HCT116 (cell line): ENCODE data around the gene LTBP1. TPM values are rescaled to one million over a fixed set of nuclear protein-coding genes. Genes with fewer than 3 reads are reported as not detected.

Experiments
- ATAC-seq: fragments of 200-7000 bp; cut with Tn5 transposase; 2 replicates; pipeline ENCODE4 v1.9.1; 2020; ENCODE audit warnings: mild to moderate bottlenecking, moderate library complexity
- BruUV-seq: library from RNA; stranded (reverse); fragments of 400-500 nt; replicated peaks from 2 replicates; lab custom pipeline; 2021; lab: Mats Ljungman, UMichigan
- CTCF ChIA-PET: fragments of 300-600 bp; sonication (Branson Sonifier 250); formaldehyde crosslinking; loops from one replicate; lab custom pipeline; 2021; ENCODE audit warnings: antibody characterized with exemption; lab: Charles Lee
- POLR2A ChIA-PET: fragments of 300-600, 350-600 bp; sonication (Branson Sonifier 250); formaldehyde crosslinking; loops from one replicate; lab custom pipeline; 2021; ENCODE audit warnings: antibody characterized with exemption; lab: Charles Lee
- RAD21 ChIA-PET, 2 experiments: fragments of 300-600 bp; sonication (Branson Sonifier 250); formaldehyde crosslinking; loops; one replicate each; lab custom pipeline; 2023; ENCODE audit warnings: low total read pairs in 2 of 2; ENCODE audit not compliant: uncharacterized antibody in 2 of 2, unreplicated experiment in 2 of 2, low non-redundant PET in 1 of 2; lab: Charles Lee
- DNase-seq: peaks from one replicate; pipeline ENCODE4 v3.0.0-alpha.2; 2010; ENCODE audit warnings: low read depth, low spot score
- H2AFZ ChIP-seq: fragments of 200-600 bp; shearing (Covaris generic), sonication (generic); 2 replicates; pipeline ENCODE4 v1.6.1; 2017; ENCODE audit warnings: low read depth, mixed run types, mixed read lengths, antibody characterized with exemption, low read length; ENCODE audit not compliant: poor library complexity, severe bottlenecking
- H3K27ac ChIP-seq: 2 replicates; pipeline ENCODE4 v1.5.1; 2012; ENCODE audit warnings: low read depth, low read length
- H3K27me3 ChIP-seq: fragments of 200-600 bp; sonication (generic); 2 replicates; pipeline ENCODE4 v1.6.1; 2016; ENCODE audit warnings: mixed run types, low read length, mixed read lengths; ENCODE audit not compliant: insufficient read depth
- H3K36me3 ChIP-seq, 2 experiments: fragments of 200-500 bp in 1 of 2; fragments of 200-600 bp in 1 of 2; sonication (Bioruptor generic) in 1 of 2; sonication (generic) in 1 of 2; 2 replicates each; pipeline versions ENCODE4 v1.5.1 to v1.6.1; 2014 to 2016; ENCODE audit warnings: low read length in 2 of 2, inconsistent platforms in 1 of 2, mixed read lengths in 1 of 2, mixed run types in 1 of 2; ENCODE audit not compliant: insufficient read depth in 2 of 2, control insufficient read depth in 1 of 2
- H3K4me1 ChIP-seq, 2 experiments: fragments of 200-600 bp in 1 of 2; sonication (generic) in 1 of 2; 2 replicates each; pipeline versions ENCODE4 v1.5.1 to v1.6.1; 2012 to 2017; ENCODE audit warnings: low read length in 2 of 2, inconsistent platforms in 1 of 2, mild to moderate bottlenecking in 1 of 2, mixed read lengths in 1 of 2, mixed run types in 1 of 2, moderate library complexity in 1 of 2; ENCODE audit not compliant: insufficient read depth in 2 of 2, control insufficient read depth in 1 of 2
- H3K4me2 ChIP-seq: fragments of 200-600 bp; sonication (generic); 2 replicates; pipeline ENCODE4 v1.6.1; 2017; ENCODE audit warnings: mixed run types, low read length, mixed read lengths
- H3K4me3 ChIP-seq, 2 experiments: fragments of 200-600 bp in 1 of 2; sonication (generic) in 1 of 2; replicated peaks in 1 of 2; 2 replicates each; pipeline ENCODE4 v1.5.1; 2011 to 2016; ENCODE audit warnings: low read length in 2 of 2, control low read depth in 1 of 2, low read depth in 1 of 2, mild to moderate bottlenecking in 1 of 2, mixed read lengths in 1 of 2, mixed run types in 1 of 2
- H3K79me2 ChIP-seq: fragments of 200-600 bp; sonication (generic); 2 replicates; pipeline ENCODE4 v1.6.1; 2017; ENCODE audit warnings: mild to moderate bottlenecking, mixed run types, low read length, moderate library complexity, mixed read lengths; ENCODE audit not compliant: insufficient read depth
- H3K9ac ChIP-seq: fragments of 200-600 bp; sonication (generic); 2 replicates; pipeline ENCODE4 v1.6.1; 2016; ENCODE audit warnings: low read length, mixed read lengths
- H3K9me2 ChIP-seq: fragments of 200-600 bp; sonication (generic), shearing (Covaris generic); 2 replicates; pipeline ENCODE4 v1.6.1; 2017; ENCODE audit warnings: mixed run types, mild to moderate bottlenecking, moderate library complexity; ENCODE audit not compliant: insufficient read depth
- H3K9me3 ChIP-seq, 2 experiments: fragments of 200-500 bp in 1 of 2; fragments of 200-600 bp in 1 of 2; sonication (Bioruptor generic) in 1 of 2; sonication (generic) in 1 of 2; 2 replicates each; pipeline ENCODE4 v1.6.1; 2014 to 2017; ENCODE audit warnings: low read length in 2 of 2, mixed read lengths in 2 of 2, inconsistent platforms in 1 of 2, low read depth in 1 of 2, mild to moderate bottlenecking in 1 of 2, mixed run types in 1 of 2, moderate library complexity in 1 of 2; ENCODE audit not compliant: control insufficient read depth in 1 of 2, insufficient read depth in 1 of 2
- H4K20me1 ChIP-seq: fragments of 200-600 bp; sonication (generic), shearing (Covaris generic); 2 replicates; pipeline ENCODE4 v1.6.1; 2017; ENCODE audit warnings: mixed run types, mild to moderate bottlenecking, moderate library complexity; ENCODE audit not compliant: insufficient read depth
- CBX3 ChIP-seq: IDR thresholded peaks from 2 replicates; pipeline ENCODE4 v1.6.1; 2012; ENCODE audit warnings: low read depth
- CEBPB ChIP-seq: IDR thresholded peaks from 2 replicates; pipeline ENCODE4 v1.6.1; 2012; ENCODE audit warnings: low read depth
- ELF1 ChIP-seq: IDR thresholded peaks from 2 replicates; pipeline ENCODE4 v1.6.1; 2012; ENCODE audit warnings: low read depth, borderline replicate concordance
- EZH2phosphoT487 ChIP-seq: fragments of 200-600 bp; IDR thresholded peaks from 2 replicates; pipeline ENCODE4 v1.6.1; 2018; ENCODE audit warnings: antibody characterized with exemption, borderline replicate concordance
- POLR2A ChIP-seq: IDR thresholded peaks from 2 replicates; pipeline ENCODE4 v1.7.0; 2011; ENCODE audit warnings: borderline replicate concordance; ENCODE audit not compliant: insufficient read depth, insufficient read length; ENCODE audit errors: extremely low read depth
- POLR2AphosphoS5 ChIP-seq: IDR thresholded peaks from 2 replicates; pipeline ENCODE4 v1.6.1; 2011; ENCODE audit warnings: mild to moderate bottlenecking, low read depth, low read length, moderate library complexity
- SRF ChIP-seq: IDR thresholded peaks from 2 replicates; pipeline ENCODE4 v1.6.1; 2012; ENCODE audit warnings: low read depth
- TCF7L2 ChIP-seq: IDR thresholded peaks from 2 replicates; pipeline ENCODE4 v1.7.0; 2011; ENCODE audit warnings: borderline replicate concordance, inconsistent platforms; ENCODE audit not compliant: insufficient read depth, insufficient read length; ENCODE audit errors: extremely low read depth
- YY1 ChIP-seq: IDR thresholded peaks from 2 replicates; pipeline ENCODE4 v1.6.1; 2011; ENCODE audit warnings: low read length, low read depth, moderate library complexity, mild to moderate bottlenecking; ENCODE audit not compliant: insufficient replicate concordance; ENCODE audit errors: extremely low read depth
- ZNF274 ChIP-seq: fragments of 200-500 bp; sonication (Bioruptor generic); IDR thresholded peaks from 2 replicates; pipeline ENCODE4 v1.6.1; 2014; ENCODE audit warnings: mild to moderate bottlenecking, low read depth, low read length, inconsistent platforms
- intact Hi-C: fragments of 100-400 bp; cut with micrococcal nuclease; formaldehyde crosslinking; loops from 2 replicates; pipeline ENCODE4 v1.10.0; 2022
- total RNA-seq: library from RNA; stranded (reverse); gene quantifications from one replicate; pipeline ENCODE4 v1.2.1, GENCODE V29; 2021; ENCODE audit not compliant: unreplicated experiment
- TF ChIP-seq, protein P1 (sequence below): IDR thresholded peaks from 2 replicates; pipeline ENCODE4 v1.6.1; 2012
- TF ChIP-seq, protein P2 (sequence below), 3 experiments: fragments of 200-600 bp in 1 of 3; sonication (generic) in 1 of 3; IDR thresholded peaks in 2 of 3; conservative IDR thresholded peaks in 1 of 3; 2 replicates each; pipeline ENCODE4 v1.5.1; 2012 to 2017; ENCODE audit warnings: low read depth in 2 of 3, low read length in 2 of 3, antibody characterized with exemption in 1 of 3, borderline replicate concordance in 1 of 3, control low read depth in 1 of 3, mild to moderate bottlenecking in 1 of 3, mixed read lengths in 1 of 3, mixed run types in 1 of 3, moderate library complexity in 1 of 3; ENCODE audit not compliant: insufficient read depth in 1 of 3
- TF ChIP-seq, protein P3 (sequence below): IDR thresholded peaks from 2 replicates; pipeline ENCODE4 v1.6.1; 2011; ENCODE audit warnings: mild to moderate bottlenecking, low read length, moderate library complexity; ENCODE audit not compliant: insufficient replicate concordance; ENCODE audit errors: extremely low read depth

Gene LTBP1
- total RNA-seq, 1 experiment from 2014 or later: 5.1 TPM

DNA sequence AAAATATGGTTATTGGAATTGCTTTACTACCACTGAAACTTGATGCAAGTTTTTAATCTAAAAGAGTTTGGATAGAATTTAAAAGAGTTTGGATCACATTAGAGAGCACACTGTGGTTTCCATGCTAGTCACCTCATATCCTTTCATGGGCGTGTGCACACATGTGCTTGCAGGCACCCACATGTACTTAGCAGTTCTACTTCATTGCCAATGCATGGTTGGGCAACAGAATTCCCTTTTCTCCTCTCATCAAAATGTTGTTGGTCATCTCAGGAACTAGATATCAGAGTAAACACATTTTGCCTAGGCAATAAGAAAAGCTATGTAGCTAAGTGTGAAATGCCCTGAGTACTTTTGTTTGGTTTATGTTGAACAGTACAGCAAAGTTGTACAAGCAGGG lies 275.6 kb downstream of the LTBP1 start:
- H3K9me2 ChIP-seq: no peaks in the 10 kb centered on the region
- H3K4me2 ChIP-seq: no peak overlapping the region
- no peak overlapping the region for H2AFZ ChIP-seq
- no peaks in the 10 kb centered on the region for H3K79me2 ChIP-seq
- BruUV-seq: no TSS peak
- ChIA-PET RAD21 (no interaction called here), CTCF (no interaction called here), POLR2A (no interaction called here)
- no peaks in the 10 kb centered on the region for H4K20me1 ChIP-seq
- H3K9me3 ChIP-seq: no peaks in the 10 kb centered on the region
- H3K27me3 ChIP-seq: no peaks in the 10 kb centered on the region
- no peaks in the 10 kb centered on the region for H3K4me1 ChIP-seq
- ATAC-seq (no peak), DNase-seq (no peak)
- H3K27ac ChIP-seq: no peak overlapping the region
- no peak for TF ChIP-seq CBX3
- no peak for TF ChIP-seq SRF
- TF ChIP-seq ELF1: no peak
- TF ChIP-seq POLR2AphosphoS5: no peak
- TF ChIP-seq, protein P1, sequence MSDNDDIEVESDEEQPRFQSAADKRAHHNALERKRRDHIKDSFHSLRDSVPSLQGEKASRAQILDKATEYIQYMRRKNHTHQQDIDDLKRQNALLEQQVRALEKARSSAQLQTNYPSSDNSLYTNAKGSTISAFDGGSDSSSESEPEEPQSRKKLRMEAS: no peak
- TF ChIP-seq, protein P2, sequence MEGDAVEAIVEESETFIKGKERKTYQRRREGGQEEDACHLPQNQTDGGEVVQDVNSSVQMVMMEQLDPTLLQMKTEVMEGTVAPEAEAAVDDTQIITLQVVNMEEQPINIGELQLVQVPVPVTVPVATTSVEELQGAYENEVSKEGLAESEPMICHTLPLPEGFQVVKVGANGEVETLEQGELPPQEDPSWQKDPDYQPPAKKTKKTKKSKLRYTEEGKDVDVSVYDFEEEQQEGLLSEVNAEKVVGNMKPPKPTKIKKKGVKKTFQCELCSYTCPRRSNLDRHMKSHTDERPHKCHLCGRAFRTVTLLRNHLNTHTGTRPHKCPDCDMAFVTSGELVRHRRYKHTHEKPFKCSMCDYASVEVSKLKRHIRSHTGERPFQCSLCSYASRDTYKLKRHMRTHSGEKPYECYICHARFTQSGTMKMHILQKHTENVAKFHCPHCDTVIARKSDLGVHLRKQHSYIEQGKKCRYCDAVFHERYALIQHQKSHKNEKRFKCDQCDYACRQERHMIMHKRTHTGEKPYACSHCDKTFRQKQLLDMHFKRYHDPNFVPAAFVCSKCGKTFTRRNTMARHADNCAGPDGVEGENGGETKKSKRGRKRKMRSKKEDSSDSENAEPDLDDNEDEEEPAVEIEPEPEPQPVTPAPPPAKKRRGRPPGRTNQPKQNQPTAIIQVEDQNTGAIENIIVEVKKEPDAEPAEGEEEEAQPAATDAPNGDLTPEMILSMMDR (IDR thresholded peaks at IDR 0.05 in 2 of 3, conservative IDR thresholded peaks at IDR 0.05 in 1 of 3; ENCODE audit: borderline replicate concordance in 1 of 3, insufficient read depth in 1 of 3, low read depth in 2 of 3, low read length in 2 of 3): no peak
- TF ChIP-seq TCF7L2: no peak
- no peak for TF ChIP-seq POLR2A
- TF ChIP-seq EZH2phosphoT487: no peak
- no peak for TF ChIP-seq YY1
- no peak for TF ChIP-seq ZNF274
- TF ChIP-seq, protein P3, sequence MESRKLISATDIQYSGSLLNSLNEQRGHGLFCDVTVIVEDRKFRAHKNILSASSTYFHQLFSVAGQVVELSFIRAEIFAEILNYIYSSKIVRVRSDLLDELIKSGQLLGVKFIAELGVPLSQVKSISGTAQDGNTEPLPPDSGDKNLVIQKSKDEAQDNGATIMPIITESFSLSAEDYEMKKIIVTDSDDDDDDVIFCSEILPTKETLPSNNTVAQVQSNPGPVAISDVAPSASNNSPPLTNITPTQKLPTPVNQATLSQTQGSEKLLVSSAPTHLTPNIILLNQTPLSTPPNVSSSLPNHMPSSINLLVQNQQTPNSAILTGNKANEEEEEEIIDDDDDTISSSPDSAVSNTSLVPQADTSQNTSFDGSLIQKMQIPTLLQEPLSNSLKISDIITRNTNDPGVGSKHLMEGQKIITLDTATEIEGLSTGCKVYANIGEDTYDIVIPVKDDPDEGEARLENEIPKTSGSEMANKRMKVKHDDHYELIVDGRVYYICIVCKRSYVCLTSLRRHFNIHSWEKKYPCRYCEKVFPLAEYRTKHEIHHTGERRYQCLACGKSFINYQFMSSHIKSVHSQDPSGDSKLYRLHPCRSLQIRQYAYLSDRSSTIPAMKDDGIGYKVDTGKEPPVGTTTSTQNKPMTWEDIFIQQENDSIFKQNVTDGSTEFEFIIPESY: no peak
- TF ChIP-seq CEBPB: no peak
- no peaks in the 10 kb centered on the region for H3K36me3 ChIP-seq
- no peak overlapping the region for H3K4me3 ChIP-seq
- intact Hi-C loops: no loop called here
- H3K9ac ChIP-seq: no peak overlapping the region
